GM19023 (cell line): ENCODE results near the gene S100A4.

Experiments
- ATAC-seq: cut with Tn5 transposase; IDR thresholded peaks from one replicate; pipeline ENCODE4 v1.9.1; 2021; ENCODE audit warnings: mild to moderate bottlenecking, moderate library complexity; ENCODE audit not compliant: unreplicated experiment

S100A4 gene

DNA sequence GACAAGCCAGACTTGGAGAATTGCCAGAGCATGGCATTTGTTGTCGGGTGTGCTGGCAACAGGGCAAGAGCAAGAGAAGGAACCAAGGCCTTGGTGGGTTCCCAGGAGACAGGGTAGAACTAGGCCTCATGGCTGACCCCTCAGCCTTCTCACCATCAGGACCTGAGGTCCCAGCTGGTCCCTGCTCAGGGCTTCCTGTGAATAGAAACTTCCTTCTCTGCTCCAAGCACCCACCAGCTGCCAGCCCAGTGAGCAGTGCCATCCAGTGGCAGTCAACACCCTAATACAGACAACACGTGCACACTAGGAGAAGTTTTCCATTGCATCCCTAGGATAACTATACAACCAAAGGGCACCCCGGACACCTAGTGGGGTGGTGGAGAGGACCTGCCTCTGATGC lies 32.6 kb downstream of the S100A4 start:
- no peak for ATAC-seq

- no peak for ATAC-seq
These were observed 34.6 kb downstream of the S100A4 start for GRCh38 chr1:153510984-153511410.

DNA sequence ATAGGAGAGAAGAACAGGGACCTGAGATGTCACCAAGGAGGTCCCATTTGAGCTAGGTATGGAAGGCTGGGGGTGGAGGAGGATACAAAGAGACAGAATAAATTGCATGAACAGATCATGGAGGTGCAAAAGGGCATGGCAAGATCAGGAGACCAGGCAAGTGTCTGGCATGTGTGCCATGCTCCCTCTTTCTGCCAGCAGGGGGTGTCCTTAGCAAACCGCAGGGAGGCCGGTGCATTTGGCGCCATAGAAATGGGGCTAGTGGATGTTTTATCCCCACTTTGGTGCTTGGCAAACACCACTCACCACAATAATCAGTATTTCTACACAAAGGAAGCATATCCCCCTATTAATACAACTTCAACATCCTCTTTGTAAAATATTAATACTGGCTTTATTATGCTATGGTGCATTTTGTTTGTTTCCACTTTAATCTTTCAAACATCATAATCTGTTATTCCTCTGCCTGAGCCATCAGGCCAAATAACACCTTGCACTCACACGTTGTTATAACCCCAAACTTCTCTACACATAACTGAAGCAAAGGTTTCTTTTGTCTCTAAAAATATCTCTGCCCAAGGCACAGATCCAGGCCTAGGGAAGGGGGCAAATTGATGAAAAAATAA lies 35.8 kb downstream of the S100A4 start:
- no peak for ATAC-seq

DNA sequence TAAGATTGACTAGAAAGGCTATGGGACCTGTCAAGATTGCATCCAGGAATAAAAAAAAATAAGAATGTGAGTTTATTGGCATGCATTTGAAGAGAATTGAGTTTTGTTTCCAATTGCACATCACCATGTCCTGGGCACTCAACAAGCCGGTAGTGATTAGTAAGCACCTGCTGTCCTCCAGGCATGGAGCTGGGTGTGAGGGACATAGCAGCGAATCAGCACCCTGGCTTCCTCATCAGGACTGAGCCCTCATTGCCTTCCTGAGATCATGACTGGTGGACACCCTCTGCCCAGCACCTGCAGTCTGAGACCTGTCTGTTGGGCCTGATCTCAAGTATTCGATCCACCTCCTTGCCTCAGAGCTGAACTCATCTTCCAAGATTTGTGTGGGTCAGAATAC lies 36.6 kb downstream of the S100A4 start:
- no peak for ATAC-seq

GRCh38 chr1:153507926-153508583 lies 37.6 kb downstream of the S100A4 start:
- no peak for ATAC-seq

- ATAC-seq, result no peak
These were observed 38.7 kb downstream of the S100A4 start for GRCh38 chr1:153506831-153507413.

- no peak for ATAC-seq
These were observed 39.2 kb downstream of the S100A4 start for GRCh38 chr1:153506386-153506785.

DNA sequence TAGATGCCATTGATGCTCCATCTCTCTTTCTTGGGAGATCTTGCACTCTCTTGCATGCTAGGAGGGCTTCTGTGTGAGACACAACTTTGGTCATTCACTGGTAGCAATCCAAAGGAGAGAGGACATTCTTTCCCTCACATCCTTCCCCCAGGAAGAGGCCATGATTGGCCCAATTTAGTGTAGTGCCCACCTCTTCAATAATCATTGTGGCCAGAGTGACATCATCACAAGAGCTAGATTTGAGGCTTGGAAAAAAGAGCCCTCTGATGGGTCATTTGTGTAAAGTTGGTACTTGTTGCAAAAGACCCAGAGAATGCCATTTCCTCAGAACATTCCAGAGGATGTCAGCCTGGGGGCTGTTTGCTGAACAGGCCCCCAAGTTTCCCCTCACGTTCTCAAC lies 40.0 kb downstream of the S100A4 start:
- ATAC-seq, result no peak

GRCh38 chr1:153503766-153504165 lies 41.8 kb downstream of the S100A4 start:
- no peak for ATAC-seq

- ATAC-seq, result no peak
These were observed 46.9 kb downstream of the S100A4 start for GRCh38 chr1:153498746-153499145.

GRCh38 chr1:153495536-153495935 lies 50.1 kb downstream of the S100A4 start:
- ATAC-seq, result no peak

DNA sequence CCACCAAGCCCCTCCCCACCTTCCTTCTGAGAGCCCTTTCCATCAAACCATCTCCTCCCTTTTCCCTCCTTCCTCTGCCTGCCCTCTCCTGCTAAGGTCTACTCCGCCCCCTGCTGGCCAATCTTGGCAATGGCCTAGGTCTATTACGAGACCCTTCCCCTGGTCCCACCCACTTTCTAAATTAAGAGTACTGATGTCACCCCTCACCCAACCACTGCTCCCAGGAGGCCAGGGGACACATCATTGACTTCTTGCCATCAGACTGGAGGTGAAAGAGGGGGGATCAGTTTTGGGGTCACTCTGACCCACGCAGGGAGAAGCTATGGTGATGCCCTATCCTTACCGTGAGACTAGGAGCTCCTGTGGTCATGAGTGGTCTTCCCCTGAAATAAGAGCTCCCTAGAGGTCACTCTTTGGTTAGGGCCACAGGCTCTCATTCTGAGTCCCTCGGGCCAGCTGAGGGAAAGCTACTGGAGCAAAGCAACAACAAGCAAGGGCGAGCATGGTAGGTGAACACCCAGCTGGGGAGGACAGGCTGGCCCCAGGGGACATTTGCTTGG lies 50.5 kb downstream of the S100A4 start:
- no peak for ATAC-seq
